HepG2 (cell line): ENCODE results near the gene PACSIN1. TPM values are rescaled to one million over a fixed set of nuclear protein-coding genes. Genes with fewer than 3 reads are reported as not detected.

Experiments
- HNF1B ChIP-seq: sonication (generic); formaldehyde crosslinking; IDR thresholded peaks from 2 replicates; pipeline ENCODE4 v1.5.1; 2020; ENCODE audit warnings: mild to moderate bottlenecking, moderate library complexity, missing genetic modification reagents
- REST ChIP-seq, 2 experiments: IDR thresholded peaks; 2 replicates each; pipeline ENCODE4 v1.6.1; 2011 to 2012; ENCODE audit warnings: low read length in 2 of 2, borderline replicate concordance in 1 of 2, low read depth in 1 of 2, mild to moderate bottlenecking in 1 of 2, moderate library complexity in 1 of 2
- SOX6 ChIP-seq, 2 experiments: fragments of 450-650 bp in 1 of 2; sonication (generic) in 1 of 2; formaldehyde crosslinking in 1 of 2; IDR thresholded peaks; 2 replicates each; pipeline versions ENCODE4 v1.4.0 to v1.6.1; 2017 to 2020; ENCODE audit warnings: antibody characterized with exemption in 1 of 2, mild to moderate bottlenecking in 1 of 2, missing genetic modification reagents in 1 of 2
- XBP1 ChIP-seq: sonication (generic); formaldehyde crosslinking; IDR thresholded peaks from 2 replicates; pipeline ENCODE4 v1.5.0; 2020; ENCODE audit warnings: missing genetic modification reagents
- ZNF646 ChIP-seq: sonication (generic); formaldehyde crosslinking; IDR thresholded peaks from 2 replicates; pipeline ENCODE4 v1.9.0; 2021; ENCODE audit warnings: mild to moderate bottlenecking, missing genetic modification reagents
- ZNF777 ChIP-seq: sonication (generic); formaldehyde crosslinking; IDR thresholded peaks from 2 replicates; pipeline ENCODE4 v1.4.0; 2020; ENCODE audit warnings: missing genetic modification reagents
- polyA plus RNA-seq, 8 experiments: library from polyadenylated mRNA; depleted of rRNA in 3 of 8; stranded (reverse) in 7 of 8; unstranded in 1 of 8; fragments of >200 nt; fragmentation: Illumina TruSeq in 4 of 8; extraction: Trizol in 4 of 8; gene quantifications; 2 replicates each; pipeline versions ENCODE4 v1.2.1 to v1.2.3, GENCODE V29; 2011 to 2016; ENCODE audit warnings: low read depth in 4 of 8, missing spikeins in 1 of 8, mixed read lengths in 1 of 8; ENCODE audit not compliant: insufficient read depth in 1 of 8
- total RNA-seq, 5 experiments: library from RNA; depleted of rRNA; stranded (reverse); fragments of >200 nt; fragmentation: Illumina TruSeq; extraction: Trizol; gene quantifications; 2 replicates each; pipeline ENCODE4 v1.2.3, GENCODE V29; 2016; ENCODE audit warnings: low read depth in 1 of 5

Gene PACSIN1
- total and polyA plus RNA-seq, 2 of the 13 experiments (the other 11 are each of a cell fraction or from before 2014, with no cell fraction given), result not detected

GRCh38 chr6:34539181-34539580 is 73.3 kb downstream of the PACSIN1 start (continued):
- TF ChIP-seq ZNF646 (CRISPR knock-in tag), result no peak
- TF ChIP-seq XBP1 (CRISPR knock-in tag), result no peak
- TF ChIP-seq REST (IDR thresholded peaks at IDR 0.05; ENCODE audit: borderline replicate concordance in 1 of 2, low read depth in 1 of 2, low read length in 2 of 2), result no peak
- no peak for TF ChIP-seq SOX6 (IDR thresholded peaks at IDR 0.05)
- TF ChIP-seq SOX6 (CRISPR knock-in tag; IDR thresholded peaks at IDR 0.05), result no peak
- no peak for TF ChIP-seq ZNF777 (CRISPR knock-in tag)
- no peak for TF ChIP-seq HNF1B
